ENCODE data around the gene EPB41L3. TPM values are rescaled to one million over a fixed set of nuclear protein-coding genes. Genes with fewer than 3 reads are reported as not detected.

The EPB41L3 gene
- total RNA-seq, 1 experiment from 2014 or later, result 8.7 TPM

GRCh38 chr18:5424903-5425664, 118.7 kb downstream of the EPB41L3 start:
- ChIA-PET CTCF (no interaction called here), POLR2A (no interaction called here)
- no peaks in the 10 kb centered on the region for H3K9me3 ChIP-seq
- no TSS peak for BruUV-seq (replicated peaks)
- H3K27me3 ChIP-seq (replicated peaks; ENCODE audit: control insufficient read depth, insufficient read depth, low read length), result no peaks in the 10 kb centered on the region
- H3K4me1 Mint-ChIP-seq (ENCODE audit: low read depth, unreplicated experiment), result no peaks in the 10 kb centered on the region
- H3K27ac Mint-ChIP-seq (ENCODE audit: unreplicated experiment), result no peak overlapping the region
- DNase-seq, result peak in 1 of 2 experiments; percentile 10
- H3K27me3 Mint-ChIP-seq (ENCODE audit: insufficient read depth, unreplicated experiment), result peaks cover 5% of the 10 kb centered on the region
- H3K36me3 ChIP-seq (ENCODE audit: control insufficient read depth, insufficient read depth, low read length), result no peaks in the 10 kb centered on the region
- no peak overlapping the region for H3K4me3 Mint-ChIP-seq (ENCODE audit: unreplicated experiment)
- TF ChIP-seq, protein P1, sequence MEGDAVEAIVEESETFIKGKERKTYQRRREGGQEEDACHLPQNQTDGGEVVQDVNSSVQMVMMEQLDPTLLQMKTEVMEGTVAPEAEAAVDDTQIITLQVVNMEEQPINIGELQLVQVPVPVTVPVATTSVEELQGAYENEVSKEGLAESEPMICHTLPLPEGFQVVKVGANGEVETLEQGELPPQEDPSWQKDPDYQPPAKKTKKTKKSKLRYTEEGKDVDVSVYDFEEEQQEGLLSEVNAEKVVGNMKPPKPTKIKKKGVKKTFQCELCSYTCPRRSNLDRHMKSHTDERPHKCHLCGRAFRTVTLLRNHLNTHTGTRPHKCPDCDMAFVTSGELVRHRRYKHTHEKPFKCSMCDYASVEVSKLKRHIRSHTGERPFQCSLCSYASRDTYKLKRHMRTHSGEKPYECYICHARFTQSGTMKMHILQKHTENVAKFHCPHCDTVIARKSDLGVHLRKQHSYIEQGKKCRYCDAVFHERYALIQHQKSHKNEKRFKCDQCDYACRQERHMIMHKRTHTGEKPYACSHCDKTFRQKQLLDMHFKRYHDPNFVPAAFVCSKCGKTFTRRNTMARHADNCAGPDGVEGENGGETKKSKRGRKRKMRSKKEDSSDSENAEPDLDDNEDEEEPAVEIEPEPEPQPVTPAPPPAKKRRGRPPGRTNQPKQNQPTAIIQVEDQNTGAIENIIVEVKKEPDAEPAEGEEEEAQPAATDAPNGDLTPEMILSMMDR (IDR thresholded peaks at IDR 0.05; ENCODE audit: insufficient read depth in 1 of 2, low read depth in 1 of 2, low read length in 1 of 2, severe bottlenecking in 1 of 2, unreplicated experiment in 1 of 2), result peak; percentile 55 to 58
- no peaks in the 10 kb centered on the region for H3K36me3 Mint-ChIP-seq (ENCODE audit: insufficient read depth, unreplicated experiment)
- H3K4me1 ChIP-seq, result no peaks in the 10 kb centered on the region
- no peaks in the 10 kb centered on the region for H3K9me3 Mint-ChIP-seq (ENCODE audit: unreplicated experiment)
- intact Hi-C loops (cut with micrococcal nuclease; ENCODE audit: unreplicated experiment), result loop anchor here (5.0 kb wide), 1 partner anchor 353 kb away; no protein-coding TSS in a partner anchor
- no peak overlapping the region for H3K4me3 ChIP-seq (ENCODE audit: low read depth, low read length)

DNA sequence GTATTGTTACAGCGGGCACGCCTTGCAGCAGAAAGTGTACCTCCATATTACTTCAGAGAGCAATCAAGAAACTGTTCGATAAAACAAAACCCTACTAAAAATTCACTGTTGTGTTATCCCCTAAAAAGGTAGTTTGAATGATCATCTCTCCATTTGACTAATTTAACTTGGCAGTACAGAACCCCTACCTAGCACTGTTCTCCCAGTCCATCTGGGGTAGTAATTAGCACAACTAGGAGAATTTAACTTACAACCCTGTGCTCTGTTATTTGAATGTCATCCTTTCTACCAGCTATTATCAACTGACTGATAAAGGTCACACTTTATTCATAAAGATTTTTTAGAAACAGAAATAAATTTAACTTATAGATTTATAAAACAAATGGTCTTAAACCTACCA, 121.2 kb downstream of the EPB41L3 start:
- no peaks in the 10 kb centered on the region for H3K27me3 ChIP-seq (replicated peaks; ENCODE audit: control insufficient read depth, insufficient read depth, low read length)
- H3K9me3 ChIP-seq, result no peaks in the 10 kb centered on the region
- no peak overlapping the region for H3K27ac Mint-ChIP-seq (ENCODE audit: unreplicated experiment)
- no TSS peak for BruUV-seq (replicated peaks)
- H3K27me3 Mint-ChIP-seq (ENCODE audit: insufficient read depth, unreplicated experiment), result peaks cover 5% of the 10 kb centered on the region
- ChIA-PET CTCF (no interaction called here), POLR2A (no interaction called here)
- H3K4me1 Mint-ChIP-seq (ENCODE audit: low read depth, unreplicated experiment), result no peaks in the 10 kb centered on the region
- no peaks in the 10 kb centered on the region for H3K36me3 ChIP-seq (ENCODE audit: control insufficient read depth, insufficient read depth, low read length)
- H3K4me3 Mint-ChIP-seq (ENCODE audit: unreplicated experiment), result no peak overlapping the region
- intact Hi-C loops (cut with micrococcal nuclease; ENCODE audit: unreplicated experiment), result loop anchor here (5.0 kb wide), 1 partner anchor 350 kb away; no protein-coding TSS in a partner anchor
- H3K4me1 ChIP-seq, result no peaks in the 10 kb centered on the region
- H3K36me3 Mint-ChIP-seq (ENCODE audit: insufficient read depth, unreplicated experiment), result no peaks in the 10 kb centered on the region
- TF ChIP-seq, protein P1 (IDR thresholded peaks at IDR 0.05; ENCODE audit: insufficient read depth in 1 of 2, low read depth in 1 of 2, low read length in 1 of 2, severe bottlenecking in 1 of 2, unreplicated experiment in 1 of 2), result no peak
- no peaks in the 10 kb centered on the region for H3K9me3 Mint-ChIP-seq (ENCODE audit: unreplicated experiment)
- no peak overlapping the region for H3K4me3 ChIP-seq (ENCODE audit: low read depth, low read length)
- no peak for DNase-seq

- no peak overlapping the region for H3K27ac Mint-ChIP-seq (ENCODE audit: unreplicated experiment)
- Histone ChIP-seq H3K27me3 (replicated peaks; ENCODE audit: control insufficient read depth, insufficient read depth, low read length) (no peaks in the 10 kb centered on the region), H3K4me3 (ENCODE audit: low read depth, low read length) (no peak overlapping the region), H3K36me3 (ENCODE audit: control insufficient read depth, insufficient read depth, low read length) (no peaks in the 10 kb centered on the region), H3K4me1 (no peaks in the 10 kb centered on the region), H3K9me3 (no peaks in the 10 kb centered on the region)
- H3K4me3 Mint-ChIP-seq (ENCODE audit: unreplicated experiment), result no peak overlapping the region
- no peaks in the 10 kb centered on the region for H3K9me3 Mint-ChIP-seq (ENCODE audit: unreplicated experiment)
- no TSS peak for BruUV-seq (replicated peaks)
- no peaks in the 10 kb centered on the region for H3K36me3 Mint-ChIP-seq (ENCODE audit: insufficient read depth, unreplicated experiment)
- DNase-seq, result no peak
- intact Hi-C loops (cut with micrococcal nuclease; ENCODE audit: unreplicated experiment), result loop anchor here (5.0 kb wide), 1 partner anchor 350 kb away; no protein-coding TSS in a partner anchor
- TF ChIP-seq, protein P1 (IDR thresholded peaks at IDR 0.05; ENCODE audit: insufficient read depth in 1 of 2, low read depth in 1 of 2, low read length in 1 of 2, severe bottlenecking in 1 of 2, unreplicated experiment in 1 of 2), result no peak
- ChIA-PET POLR2A (no interaction called here), CTCF (no interaction called here)
- H3K4me1 Mint-ChIP-seq (ENCODE audit: low read depth, unreplicated experiment), result no peaks in the 10 kb centered on the region
- peaks cover 5% of the 10 kb centered on the region for H3K27me3 Mint-ChIP-seq (ENCODE audit: insufficient read depth, unreplicated experiment)
These were observed 121.8 kb downstream of the EPB41L3 start for GRCh38 chr18:5421981-5422380.

Data from Caco-2 (cell line).